Endothelial cell (in vitro differentiated cells): ENCODE results near the gene S100A11. TPM values are rescaled to one million over a fixed set of nuclear protein-coding genes. Genes with fewer than 3 reads are reported as not detected.

ENCODE experiments used
- DNase-seq: peaks from one replicate; pipeline ENCODE4 v3.0.0; 2021; ENCODE audit warnings: low spot score
- H3K27ac Mint-ChIP-seq: one replicate; pipeline ENCODE4 v1.8.0; 2021; ENCODE audit warnings: mixed read lengths, inconsistent platforms; ENCODE audit not compliant: unreplicated experiment
- H3K27me3 Mint-ChIP-seq: one replicate; pipeline ENCODE4 v1.8.0; 2021; ENCODE audit warnings: mild to moderate bottlenecking, moderate library complexity, mixed read lengths, inconsistent platforms; ENCODE audit not compliant: unreplicated experiment
- H3K36me3 Mint-ChIP-seq: one replicate; pipeline ENCODE4 v1.8.0; 2021; ENCODE audit warnings: mild to moderate bottlenecking, low read depth, mixed read lengths, inconsistent platforms; ENCODE audit not compliant: unreplicated experiment
- H3K4me1 Mint-ChIP-seq: one replicate; pipeline ENCODE4 v1.8.0; 2021; ENCODE audit warnings: mild to moderate bottlenecking, mixed read lengths, inconsistent platforms; ENCODE audit not compliant: unreplicated experiment
- H3K4me3 Mint-ChIP-seq: one replicate; pipeline ENCODE4 v1.8.0; 2021; ENCODE audit warnings: mild to moderate bottlenecking, mixed read lengths, inconsistent platforms; ENCODE audit not compliant: unreplicated experiment
- H3K9me3 Mint-ChIP-seq: one replicate; pipeline ENCODE4 v1.8.0; 2021; ENCODE audit warnings: mixed read lengths, inconsistent platforms; ENCODE audit not compliant: unreplicated experiment
- total RNA-seq: library from RNA; stranded (reverse); fragmentation: NEBNext Ultra II Directional; extraction: Animal tissue kit (Norgen Biotek cat#: 25700); gene quantifications from one replicate; pipeline ENCODE4 v1.2.1, GENCODE V29; 2021; ENCODE audit not compliant: unreplicated experiment
- TF ChIP-seq, protein P1 (sequence below): fragments of 200-600 bp; sonication (generic); IDR thresholded peaks from one replicate; pipeline ENCODE4 v1.5.0; 2021; ENCODE audit warnings: antibody characterized with exemption; ENCODE audit not compliant: unreplicated experiment

Gene S100A11
- total RNA-seq, 1 donor from 2014 or later = 1,124 TPM

DNA sequence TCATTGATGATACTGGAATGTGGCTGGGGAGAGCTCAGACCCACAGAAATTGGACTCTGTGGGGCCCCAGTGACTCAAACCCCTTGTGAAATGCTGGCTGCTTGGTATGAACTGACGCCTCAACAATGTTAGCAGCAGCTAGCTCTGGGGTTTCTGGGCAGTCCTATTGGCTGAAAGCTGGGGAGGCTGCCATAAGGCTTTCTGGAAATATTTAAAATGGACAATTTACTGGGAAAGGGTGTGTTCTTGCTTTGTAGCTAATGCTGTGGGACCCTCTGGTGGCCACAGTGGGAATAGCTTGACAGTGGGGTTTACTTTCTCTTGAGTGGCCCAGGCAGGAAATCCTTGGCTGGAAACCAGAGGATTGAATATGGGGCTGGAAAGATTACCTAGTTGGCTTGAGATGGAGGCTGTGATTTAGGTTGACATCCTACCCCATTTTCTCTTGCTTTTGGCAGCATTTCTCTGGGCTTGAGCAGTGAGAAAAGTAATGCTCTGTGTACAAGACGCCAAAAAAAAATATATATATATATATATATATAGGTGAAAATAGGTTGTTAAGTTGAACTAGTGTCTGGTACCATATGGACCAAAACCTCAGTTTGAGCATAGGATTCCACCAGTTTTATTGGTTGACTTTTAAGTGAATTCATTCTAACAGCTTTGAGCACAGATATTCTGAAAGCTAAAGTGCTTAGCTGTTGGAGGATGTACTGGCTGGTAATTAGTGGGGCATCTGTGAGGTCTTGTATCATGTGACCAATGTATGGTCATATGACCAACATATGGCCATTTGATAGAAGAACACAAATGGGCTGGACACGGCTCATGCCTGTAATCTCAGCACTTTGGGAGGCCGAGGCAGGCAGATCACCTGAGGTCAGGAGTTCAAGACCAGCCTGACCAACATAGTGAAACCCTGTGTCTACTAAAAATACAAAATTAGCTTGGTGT, 34.9 kb downstream of the S100A11 start:
- Mint-ChIP-seq H3K27ac (no peak overlapping the region), H3K4me1 (peaks cover 3% of the 10 kb centered on the region), H3K27me3 (no peaks in the 10 kb centered on the region), H3K36me3 (no peaks in the 10 kb centered on the region), H3K4me3 (no peak overlapping the region), H3K9me3 (no peaks in the 10 kb centered on the region)
- DNase-seq = peak; percentile 89
- TF ChIP-seq, protein P1, sequence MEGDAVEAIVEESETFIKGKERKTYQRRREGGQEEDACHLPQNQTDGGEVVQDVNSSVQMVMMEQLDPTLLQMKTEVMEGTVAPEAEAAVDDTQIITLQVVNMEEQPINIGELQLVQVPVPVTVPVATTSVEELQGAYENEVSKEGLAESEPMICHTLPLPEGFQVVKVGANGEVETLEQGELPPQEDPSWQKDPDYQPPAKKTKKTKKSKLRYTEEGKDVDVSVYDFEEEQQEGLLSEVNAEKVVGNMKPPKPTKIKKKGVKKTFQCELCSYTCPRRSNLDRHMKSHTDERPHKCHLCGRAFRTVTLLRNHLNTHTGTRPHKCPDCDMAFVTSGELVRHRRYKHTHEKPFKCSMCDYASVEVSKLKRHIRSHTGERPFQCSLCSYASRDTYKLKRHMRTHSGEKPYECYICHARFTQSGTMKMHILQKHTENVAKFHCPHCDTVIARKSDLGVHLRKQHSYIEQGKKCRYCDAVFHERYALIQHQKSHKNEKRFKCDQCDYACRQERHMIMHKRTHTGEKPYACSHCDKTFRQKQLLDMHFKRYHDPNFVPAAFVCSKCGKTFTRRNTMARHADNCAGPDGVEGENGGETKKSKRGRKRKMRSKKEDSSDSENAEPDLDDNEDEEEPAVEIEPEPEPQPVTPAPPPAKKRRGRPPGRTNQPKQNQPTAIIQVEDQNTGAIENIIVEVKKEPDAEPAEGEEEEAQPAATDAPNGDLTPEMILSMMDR = peak; percentile 92

DNA sequence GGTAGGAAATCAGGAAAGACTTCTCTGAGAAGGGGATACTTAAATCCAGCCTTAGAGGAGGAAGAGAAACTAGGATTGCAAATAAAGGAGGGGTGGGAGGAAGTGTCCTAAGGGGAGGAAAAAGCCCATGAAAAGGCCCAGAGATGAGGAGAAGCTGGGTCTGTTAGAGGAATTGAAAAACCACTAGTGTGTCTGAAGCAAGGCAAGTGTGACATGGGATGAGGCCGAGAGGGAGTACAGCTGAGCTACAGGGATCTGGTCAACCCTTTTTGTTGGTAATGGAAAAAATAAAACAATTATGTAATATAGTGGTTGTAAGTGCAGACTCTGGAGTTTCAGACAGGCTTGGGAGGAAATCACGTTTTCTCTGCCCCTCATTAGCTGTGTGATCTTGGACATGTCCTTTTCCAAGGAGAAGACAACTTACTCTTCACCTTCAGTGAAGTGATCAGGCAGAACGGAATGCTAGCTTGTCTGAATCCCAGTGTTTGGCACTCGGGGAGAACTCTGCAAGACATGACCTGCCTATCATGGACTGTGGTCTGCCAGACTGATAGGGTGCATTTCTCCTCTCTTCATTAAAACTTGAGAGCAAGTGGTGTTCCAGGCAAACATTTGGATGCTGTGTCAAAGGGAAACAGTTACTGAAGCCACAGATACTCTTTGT, 35.7 kb downstream of the S100A11 start:
- Mint-ChIP-seq H3K4me3 (no peak overlapping the region), H3K4me1 (peaks cover 3% of the 10 kb centered on the region), H3K9me3 (no peaks in the 10 kb centered on the region), H3K27me3 (no peaks in the 10 kb centered on the region), H3K27ac (no peak overlapping the region), H3K36me3 (no peaks in the 10 kb centered on the region)
- TF ChIP-seq, protein P1 = no peak
- DNase-seq = no peak

DNA sequence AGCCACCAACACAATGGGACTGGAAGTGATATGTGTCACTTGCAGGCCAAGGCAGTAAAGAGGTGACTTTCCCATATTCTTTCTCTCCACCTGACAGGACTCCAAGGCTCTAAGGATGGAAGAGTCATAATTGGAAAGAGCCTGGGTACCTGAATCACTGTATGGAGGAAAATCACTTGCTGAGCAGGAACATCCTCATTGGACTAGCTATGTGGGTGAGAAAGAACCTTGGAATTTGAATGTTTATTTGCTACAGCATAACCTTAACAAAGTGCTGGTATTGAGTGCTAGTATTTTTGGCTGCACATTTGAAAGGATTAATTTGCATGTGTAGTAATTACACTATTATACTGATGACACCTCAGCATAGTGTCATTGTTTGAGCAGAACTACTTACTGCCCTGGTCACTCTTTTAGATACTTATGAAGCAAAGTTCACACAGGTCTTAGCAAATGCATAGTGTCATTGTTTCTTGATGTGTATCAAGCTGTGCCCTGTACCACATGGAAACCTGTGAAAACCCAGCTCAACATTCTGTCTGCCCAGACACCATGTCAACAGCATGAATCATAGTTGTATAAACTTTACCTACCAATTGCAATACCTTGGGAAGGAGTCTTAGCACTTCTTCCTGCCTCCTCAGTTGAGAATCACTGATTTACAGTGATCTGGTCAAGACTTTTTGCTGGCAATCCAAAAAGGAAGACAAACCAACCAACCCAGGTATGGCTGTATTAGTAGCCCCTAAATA, 38.0 kb downstream of the S100A11 start:
- DNase-seq = no peak
- TF ChIP-seq, protein P1 = no peak
- Mint-ChIP-seq H3K4me1 (no peaks in the 10 kb centered on the region), H3K36me3 (no peaks in the 10 kb centered on the region), H3K27me3 (peaks cover 2% of the 10 kb centered on the region), H3K27ac (no peak overlapping the region), H3K9me3 (no peaks in the 10 kb centered on the region), H3K4me3 (no peak overlapping the region)

DNA sequence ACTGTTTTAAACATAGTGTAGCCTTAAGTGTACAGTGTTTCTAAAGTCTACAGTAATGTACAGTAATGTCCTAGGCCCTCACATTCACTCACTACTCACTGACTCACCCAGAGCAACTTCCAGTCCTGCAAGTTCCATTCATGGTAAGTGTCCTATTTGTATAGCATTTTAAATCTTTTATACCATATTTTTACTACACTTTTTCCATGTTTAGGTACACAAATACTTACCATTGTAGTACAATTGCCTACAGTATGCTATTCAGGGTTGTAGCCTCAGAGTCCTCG, 39.6 kb downstream of the S100A11 start:
- DNase-seq = no peak
- no peaks in the 10 kb centered on the region for H3K9me3 Mint-ChIP-seq
- peaks cover 5% of the 10 kb centered on the region for H3K27me3 Mint-ChIP-seq
- H3K4me3 Mint-ChIP-seq = no peak overlapping the region
- no peaks in the 10 kb centered on the region for H3K36me3 Mint-ChIP-seq
- TF ChIP-seq, protein P1 = no peak
- H3K27ac Mint-ChIP-seq = no peak overlapping the region
- peaks cover 4% of the 10 kb centered on the region for H3K4me1 Mint-ChIP-seq
